GM19023 (cell line): Measurements from ENCODE around the gene SAG.
A peak's percentile ranks its signal among the peaks of the same experiment; 100 is the strongest.
"Not testable (repeated sequence)": the region's sequence is repeated elsewhere in the genome, so short reads cannot be mapped to it uniquely, and the experiment has no call there.

ENCODE experiments used
- ATAC-seq: cut with Tn5 transposase; IDR thresholded peaks from one replicate; pipeline ENCODE4 v1.9.1; 2021; ENCODE audit warnings: mild to moderate bottlenecking, moderate library complexity; ENCODE audit not compliant: unreplicated experiment

The SAG gene

DNA sequence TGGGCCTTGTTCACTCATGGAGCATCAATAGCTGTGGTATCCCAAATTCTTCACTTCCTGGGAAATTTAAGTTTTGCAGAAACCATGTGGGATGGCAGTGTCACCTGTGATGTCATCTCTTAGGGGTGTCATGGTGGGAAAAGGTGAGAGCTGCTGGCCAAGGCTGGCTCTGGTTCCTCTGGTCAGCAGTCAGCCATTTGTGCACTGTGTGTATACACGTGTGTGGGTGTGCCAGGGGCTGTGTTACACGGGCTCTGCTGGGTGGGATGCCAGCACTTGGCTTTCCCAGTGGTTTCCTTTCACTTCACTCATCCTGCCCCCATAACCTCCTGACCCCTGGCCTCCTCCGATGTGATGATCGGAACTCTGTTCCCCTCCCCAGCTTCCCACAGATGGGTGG, 21.3 kb downstream of the SAG start:
- ATAC-seq, result no peak

DNA sequence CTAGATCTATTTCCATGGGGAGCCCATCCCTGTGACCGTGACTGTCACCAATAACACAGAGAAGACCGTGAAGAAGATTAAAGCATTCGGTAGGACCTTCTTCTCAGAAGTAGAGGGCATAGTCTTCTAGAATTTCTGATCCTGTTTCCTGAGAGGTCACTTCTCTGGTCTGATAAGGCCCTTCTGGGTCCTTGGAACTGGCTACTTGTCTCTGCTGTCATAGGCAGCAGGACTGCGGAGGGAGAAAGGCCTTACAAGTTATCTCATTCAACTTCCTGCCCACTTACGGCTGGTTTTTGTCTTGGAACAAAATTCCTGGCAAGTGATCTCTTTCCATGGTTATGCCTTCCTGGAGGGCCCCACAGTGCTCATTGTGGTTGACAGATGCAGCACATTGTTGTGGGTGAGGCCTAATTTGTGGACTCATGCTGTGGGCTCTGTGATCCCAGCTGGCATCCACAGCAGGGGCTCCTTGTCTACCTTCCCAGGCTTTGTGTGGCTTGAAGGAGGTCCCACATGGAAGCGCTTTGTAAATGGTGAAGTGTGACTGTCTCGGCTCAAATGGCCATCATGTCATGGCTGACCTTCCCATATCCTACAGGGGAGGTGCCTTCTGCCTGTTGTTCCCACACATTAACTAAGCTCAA, 22.0 kb downstream of the SAG start:
- ATAC-seq, result no peak

DNA sequence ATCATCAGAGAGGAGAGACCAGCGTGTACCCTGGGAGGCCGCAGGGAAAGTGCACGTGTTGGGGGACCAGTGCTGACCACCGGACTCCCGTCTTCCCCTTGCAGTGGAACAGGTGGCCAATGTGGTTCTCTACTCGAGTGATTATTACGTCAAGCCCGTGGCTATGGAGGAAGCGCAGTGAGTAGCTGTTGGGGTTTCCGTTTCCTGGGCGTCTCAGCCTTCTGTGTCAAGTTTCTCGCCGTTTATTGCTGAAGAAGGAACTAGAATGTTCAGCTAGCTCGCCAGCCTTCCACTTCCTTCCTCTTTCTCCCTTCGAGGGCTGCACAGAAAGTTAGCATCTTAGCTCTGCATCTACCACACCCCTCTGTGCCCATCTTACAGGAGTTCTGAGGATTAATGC, 23.9 kb downstream of the SAG start:
- ATAC-seq, result peak; percentile 78

DNA sequence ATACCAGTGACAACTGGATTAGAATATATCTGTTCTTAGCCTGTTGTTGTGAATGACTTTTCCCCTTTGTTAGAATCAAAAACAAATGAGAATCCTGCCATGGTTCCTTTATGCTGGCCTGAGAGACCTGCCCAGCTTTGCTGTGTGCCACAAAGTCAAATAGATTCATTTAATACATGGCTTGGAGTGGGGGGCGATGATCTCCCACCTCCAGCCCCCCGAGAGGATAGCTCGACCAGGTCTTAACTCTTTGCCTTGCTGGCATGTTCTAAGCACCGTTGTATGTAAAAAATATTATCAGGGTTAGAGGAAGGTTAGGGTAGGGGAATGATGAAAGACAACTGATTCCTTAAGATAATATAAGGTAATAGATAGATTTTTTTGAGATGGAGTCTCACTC, 24.5 kb downstream of the SAG start:
- ATAC-seq, result no peak

DNA sequence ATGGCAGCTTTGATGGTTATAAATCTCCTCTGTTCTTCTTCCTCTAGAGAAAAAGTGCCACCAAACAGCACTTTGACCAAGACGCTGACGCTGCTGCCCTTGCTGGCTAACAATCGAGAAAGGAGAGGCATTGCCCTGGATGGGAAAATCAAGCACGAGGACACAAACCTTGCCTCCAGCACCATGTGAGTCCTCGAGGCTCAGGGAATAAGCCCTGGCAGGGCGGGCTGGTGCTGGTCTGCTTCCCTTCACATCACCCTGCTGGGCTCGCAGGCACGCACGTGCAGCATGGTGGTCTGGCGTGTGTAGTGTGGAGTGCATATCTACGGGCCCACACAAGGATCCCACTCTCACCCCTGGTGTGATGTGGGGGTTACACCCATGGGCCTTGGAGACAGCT, 27.3 kb downstream of the SAG start:
- ATAC-seq, result no peak

DNA sequence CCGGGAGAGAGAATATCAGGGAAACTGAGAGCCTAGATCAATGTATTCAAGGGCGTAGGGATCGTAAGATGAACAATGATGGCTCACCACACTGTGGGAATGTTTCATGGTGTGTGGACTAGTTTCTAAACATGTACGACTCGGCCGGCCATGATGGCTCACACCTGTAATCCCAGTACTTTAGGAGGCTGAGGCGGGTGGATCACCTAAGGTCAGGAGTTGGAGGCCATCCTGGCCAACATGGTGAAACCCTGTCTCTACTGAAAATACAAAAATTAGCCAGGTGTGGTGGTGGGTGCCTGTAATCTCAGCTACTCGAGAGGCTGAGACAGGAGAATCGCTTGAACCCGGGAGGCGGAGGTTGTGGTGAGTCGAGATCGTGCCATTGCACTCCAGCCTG, 28.5 kb downstream of the SAG start:
- ATAC-seq, result not testable (repeated sequence)

DNA sequence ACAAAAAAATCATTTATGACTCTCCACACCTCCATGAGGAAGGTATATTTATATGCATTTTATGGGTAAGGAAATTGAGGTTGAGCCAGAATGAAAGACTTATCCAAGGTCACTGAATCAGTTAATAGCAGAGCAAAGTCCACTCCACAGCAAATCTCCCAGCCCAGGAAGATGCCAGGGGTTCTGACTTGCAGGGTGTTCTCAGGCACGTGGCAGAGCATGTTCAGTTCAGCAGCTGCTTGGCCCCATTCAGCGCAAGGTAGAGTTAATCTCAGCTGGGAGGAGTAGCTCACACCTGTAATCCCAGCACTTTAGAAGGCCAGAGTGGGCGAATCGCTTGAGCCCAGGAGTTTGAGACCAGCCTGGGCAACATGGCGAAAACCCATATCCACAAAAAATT, 28.9 kb downstream of the SAG start:
- no peak for ATAC-seq

DNA sequence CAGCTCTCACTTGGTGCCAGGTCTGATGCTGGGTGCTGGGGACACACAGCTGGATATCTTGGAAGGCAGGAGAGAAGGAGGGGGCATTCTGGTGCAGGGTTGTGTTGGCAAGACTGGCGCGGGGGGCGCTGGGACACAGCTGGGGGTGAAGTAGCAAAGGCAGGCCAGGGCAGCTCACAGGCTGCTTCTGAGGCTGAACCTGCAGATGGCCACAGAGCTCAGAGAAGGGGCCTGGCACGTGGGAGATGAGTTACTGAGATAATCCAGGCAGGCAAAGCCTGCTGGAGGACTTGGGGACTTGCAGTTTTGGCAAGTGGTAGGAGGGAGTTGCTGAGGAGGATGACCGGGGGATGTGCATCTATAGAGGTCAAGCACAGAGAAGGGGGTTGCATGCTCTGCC, 30.4 kb downstream of the SAG start:
- no peak for ATAC-seq

DNA sequence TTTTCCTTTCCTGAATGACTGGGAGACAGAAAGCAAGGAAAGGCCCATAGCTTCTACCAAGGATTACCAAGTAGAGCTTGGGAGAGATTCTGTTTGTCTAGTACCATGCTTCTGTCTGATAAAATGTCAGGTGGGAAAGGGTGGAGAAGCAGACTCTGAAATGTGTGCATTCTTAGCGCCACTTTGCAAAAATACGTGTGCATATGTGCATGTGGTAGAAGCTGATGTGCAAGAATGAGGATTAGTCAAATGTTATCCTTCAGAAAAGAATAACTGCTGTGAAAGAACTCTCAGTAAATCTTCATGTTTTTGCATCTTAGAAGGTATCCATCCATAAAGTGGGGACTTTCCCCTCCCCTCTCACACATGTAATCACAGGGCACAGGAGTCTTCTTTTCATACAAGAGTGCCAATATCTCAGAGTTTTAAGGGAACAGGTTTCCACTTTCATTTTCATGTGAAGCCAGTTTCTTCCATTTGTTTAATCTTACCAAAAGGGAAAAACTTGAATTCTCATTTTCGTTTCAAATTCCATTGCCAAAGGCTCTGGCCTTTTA, 31.3 kb downstream of the SAG start:
- ATAC-seq, result no peak

DNA sequence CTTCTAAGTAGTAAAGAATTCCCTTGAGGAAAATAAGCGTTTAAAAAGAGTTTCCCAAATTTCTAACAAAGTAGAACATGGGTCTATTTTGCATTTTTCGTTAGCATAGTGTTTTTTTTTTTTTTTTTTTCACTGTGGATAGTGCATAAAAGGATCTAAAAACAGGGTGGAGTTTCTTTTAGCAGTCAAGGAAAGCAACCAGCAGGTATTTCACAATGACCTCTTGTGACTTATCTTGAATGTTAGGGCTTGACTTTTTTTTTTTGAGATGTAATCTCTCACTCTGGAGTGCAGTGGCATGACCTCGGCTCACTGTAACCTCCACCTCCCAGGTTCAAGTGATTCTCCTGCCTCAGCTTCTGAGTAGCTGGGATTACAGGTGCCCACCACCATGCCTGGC, 31.8 kb downstream of the SAG start:
- no peak for ATAC-seq

DNA sequence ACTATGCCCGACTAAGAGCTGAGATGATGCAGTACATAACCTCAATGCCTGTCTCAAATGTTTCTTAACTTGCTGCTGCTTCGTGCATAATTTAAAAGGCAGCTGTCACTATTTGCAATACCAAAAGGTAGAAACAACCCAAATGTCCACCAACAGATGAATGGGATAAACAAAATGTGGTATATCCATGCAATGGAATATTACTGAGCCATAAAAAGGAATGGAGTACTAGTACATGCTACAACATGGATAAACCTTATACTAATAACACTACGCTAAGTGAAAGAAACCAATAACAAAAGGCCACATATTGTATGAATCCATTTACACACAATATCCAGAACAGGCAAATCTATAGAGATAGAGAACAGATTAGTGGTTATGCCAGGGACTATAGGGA, 33.7 kb downstream of the SAG start:
- ATAC-seq, result no peak

DNA sequence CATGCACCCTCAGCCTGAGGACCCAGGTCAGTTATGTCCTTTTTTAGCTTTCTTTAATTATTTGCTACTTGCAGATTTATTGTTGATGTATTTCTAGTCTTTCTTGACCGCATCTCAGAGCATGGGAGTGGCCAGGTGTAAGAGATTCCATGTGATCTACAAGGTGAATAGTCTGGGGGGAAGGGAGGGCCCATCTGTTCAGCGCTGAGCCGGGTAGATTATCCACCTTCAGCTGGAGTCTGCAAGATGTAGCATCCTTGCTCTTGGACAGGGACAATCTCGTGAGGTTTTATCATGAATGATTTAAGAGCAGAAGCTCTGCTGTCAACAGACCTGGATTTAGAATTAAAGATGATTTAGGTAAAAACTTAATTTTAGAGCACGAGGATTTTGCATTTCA, 34.7 kb downstream of the SAG start:
- no peak for ATAC-seq

DNA sequence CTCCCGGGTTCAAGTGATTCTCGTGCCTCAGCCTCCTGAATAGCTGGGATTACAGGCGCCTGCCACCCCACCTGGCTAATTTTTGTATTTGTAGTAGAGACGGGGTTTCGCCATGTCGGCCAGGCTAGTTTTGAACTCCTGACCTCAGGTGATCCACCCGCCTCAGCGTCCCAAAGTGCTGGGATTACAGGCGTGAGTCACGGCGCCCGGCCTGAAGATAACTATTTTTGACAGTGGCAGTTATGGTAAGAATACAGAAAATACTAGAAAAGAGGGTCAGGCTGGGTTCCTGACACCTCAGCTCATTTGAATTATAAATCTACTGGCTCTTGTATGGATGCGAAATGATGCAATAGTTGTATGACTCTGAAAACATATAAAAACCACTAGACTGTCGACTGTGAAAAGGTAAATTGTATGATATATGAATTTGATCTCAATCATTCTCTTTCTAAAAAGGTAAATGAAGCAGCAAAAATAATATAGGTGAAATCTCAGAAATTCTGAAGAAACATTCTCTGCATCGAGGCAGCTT, 35.6 kb downstream of the SAG start:
- no peak for ATAC-seq

DNA sequence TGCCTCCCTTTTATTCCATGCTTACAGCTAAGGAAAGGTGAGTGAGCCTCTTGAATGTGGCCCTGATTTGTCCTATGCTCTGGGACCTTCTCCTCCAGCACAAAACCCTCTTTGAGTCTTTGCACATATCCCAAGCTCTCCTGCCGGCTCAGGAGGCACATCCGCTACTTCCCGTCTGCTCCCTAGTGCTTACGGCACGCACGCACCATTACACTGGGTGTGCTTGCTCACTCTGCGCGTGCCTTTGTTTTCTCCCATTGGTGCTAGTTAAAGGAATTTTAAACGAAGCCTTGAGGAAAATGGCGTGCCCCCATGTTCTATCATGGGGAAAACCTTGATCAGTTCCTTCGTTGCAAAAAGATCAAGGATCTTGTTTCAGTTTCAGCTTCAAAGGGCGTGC, 38.8 kb downstream of the SAG start:
- ATAC-seq, result no peak

DNA sequence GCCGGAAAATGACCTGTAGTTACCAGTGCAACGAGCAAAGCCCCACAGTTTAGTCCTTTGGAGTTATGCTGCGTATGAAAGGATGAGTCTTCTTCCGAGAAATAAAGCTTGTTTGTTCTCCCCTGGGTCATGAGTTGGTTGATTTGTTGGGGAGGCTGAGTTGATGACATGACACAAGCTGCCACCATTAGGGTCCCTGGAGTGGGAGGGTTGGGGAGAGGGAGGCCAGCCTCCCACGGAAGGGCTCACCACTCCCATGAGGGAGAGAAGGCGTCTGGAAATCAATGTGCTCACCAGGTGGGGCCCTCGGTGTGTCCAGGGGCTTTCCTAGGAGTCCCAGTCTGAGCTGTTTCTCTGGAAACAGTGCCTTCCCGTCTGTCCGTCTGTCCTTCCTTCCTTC, 39.3 kb downstream of the SAG start:
- ATAC-seq, result no peak

DNA sequence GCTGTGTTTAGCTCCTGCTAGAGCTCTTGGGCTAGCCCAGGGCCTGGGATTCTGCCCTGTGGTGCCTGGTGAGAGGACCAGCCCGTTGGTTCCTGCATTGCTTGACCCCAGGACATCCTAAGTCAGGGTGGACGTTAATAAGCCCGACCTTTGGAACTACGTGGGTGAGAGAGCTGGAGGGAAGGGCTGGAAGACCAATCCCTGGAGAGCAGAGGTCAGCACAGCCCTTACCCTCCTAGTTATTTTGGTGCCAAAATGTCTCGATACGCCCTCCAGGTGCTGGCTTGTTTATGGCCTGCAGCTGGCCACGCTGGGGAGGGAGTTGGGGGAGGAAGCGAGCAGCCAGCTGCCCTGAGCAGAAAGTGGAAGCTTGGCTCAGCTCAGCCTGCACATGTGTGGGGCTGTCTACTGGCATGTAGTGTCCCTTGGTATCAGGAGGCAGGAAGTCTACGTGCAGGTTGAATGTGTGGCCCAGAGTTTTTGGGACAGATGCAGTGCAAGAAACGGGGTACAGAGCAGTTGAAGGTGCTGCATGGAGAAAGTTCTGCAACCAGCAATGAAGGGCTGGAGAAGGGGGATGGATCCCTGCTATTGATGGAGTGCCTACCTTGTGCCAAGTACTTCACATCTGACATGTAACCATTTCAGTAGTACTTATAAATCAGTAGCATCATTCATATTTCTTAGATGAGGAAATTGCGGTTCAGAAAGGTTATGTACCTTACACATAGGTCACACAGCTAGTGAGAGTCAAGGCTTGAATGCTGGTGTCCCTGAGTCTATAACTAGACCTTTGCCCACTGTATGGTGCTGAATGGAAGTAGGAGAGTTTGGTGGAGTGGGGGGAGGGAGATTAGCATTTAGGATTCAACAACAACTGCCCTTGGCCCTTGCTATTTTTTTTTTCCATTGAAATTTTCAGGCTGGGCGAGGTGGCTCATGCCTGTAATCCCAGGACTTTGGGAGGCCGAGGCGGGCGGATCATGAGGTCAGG, 41.7 kb downstream of the SAG start:
- peak; percentile 67 for ATAC-seq

DNA sequence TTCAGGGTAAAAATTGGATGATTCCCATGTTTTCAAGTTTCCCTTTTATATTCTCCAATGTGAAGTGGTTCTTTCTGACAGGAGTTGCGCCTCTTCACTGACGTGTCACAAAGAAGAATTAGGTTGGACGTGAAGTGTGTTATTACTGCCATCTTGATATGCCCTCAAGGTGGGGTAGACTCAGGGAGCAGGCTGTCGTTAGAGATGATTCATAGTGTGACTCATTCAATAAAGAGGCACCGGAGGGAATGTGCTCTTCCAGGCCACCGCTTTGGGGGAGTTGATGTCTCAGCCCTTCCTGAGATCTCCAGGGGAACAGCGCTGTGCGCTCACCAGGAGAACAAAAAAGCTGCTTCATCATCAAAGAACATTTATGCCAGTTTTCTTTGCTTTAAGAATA, 43.1 kb downstream of the SAG start:
- ATAC-seq, result no peak

DNA sequence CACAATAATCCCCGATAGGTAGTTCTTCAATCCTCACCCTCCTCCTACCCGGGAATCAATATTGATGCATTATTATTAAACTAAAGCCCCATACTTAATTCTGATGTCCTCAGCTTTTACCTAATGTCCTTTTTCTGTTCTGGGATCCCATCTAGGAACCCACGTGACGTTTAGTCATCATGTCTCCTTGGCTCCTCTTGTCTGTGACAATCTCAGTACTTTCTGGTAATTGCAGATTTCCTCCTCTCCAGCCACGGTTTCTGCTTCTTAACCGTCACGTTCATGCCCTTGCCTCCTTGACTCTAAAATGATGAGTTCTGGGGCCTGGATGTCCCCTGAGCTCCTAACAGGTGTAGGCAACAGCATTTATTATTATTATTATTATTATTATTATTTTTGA, 43.8 kb downstream of the SAG start:
- no peak for ATAC-seq

DNA sequence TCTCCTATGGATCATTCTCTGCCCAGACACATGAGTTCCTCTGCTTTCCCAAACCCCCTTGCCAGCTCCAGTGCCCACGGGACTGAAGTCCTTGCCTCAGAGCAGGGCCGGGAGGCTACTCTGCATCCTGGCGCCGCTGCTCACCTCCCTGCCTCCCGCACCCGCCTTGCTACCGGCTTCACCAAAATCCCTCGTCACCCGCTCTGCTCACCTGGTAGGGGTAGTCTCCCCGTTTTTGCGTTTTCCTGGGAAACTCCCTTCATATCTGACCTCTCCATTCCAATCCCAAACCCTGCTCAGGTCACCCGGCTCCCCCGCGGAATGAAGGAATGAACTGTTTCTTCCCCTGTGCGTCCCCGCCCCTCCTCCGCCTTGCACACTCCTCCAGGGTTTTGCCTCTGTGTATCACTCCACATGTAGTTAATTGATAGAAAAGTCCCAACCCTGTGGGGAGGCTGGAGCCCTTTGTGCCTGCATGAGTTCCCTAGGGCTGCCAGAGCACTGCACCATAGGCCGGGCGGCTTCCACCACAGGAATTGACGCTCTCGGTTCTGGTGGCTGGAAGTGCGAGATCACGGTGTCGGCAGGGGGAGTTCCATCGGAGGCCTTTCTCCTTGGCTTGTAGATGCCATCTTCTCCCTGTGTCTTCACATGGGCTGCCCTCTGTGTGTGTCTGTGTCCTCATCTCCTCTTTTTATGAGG, 44.7 kb downstream of the SAG start:
- no peak for ATAC-seq

DNA sequence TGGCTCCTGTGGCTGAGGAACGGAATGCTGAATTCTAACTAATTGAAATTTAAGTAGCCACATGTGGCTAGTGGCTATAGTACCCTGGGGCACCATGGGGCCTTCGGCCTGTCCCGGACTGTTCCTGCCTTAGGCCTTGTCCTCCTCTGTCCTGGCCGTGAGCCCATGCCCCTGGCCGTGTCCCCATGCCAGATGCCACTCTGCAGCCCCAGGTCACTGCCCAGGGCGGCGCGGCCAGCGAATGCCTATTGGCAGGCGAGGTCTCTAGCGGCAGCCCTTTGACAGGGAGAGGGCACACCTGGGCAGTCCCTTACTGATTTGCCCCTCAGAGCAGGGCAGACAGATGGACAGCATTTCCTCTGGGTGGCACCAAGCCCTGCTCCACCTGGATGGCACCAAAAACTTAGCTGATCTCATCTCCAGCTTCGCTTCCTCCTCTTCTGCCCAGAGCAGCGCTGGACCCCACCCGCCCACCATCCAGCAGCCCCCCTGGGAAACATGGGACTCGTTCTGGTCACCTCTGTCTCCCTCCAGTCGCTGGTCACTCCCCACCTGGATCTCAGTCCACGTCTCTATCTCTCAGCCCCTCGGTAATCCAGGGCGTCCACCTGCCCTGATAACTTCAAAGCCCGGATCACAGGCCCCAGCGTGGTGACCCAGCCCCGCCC, 45.6 kb downstream of the SAG start:
- ATAC-seq, result peak; percentile 8
